Measurements from ENCODE around the gene IL17F.

DNA sequence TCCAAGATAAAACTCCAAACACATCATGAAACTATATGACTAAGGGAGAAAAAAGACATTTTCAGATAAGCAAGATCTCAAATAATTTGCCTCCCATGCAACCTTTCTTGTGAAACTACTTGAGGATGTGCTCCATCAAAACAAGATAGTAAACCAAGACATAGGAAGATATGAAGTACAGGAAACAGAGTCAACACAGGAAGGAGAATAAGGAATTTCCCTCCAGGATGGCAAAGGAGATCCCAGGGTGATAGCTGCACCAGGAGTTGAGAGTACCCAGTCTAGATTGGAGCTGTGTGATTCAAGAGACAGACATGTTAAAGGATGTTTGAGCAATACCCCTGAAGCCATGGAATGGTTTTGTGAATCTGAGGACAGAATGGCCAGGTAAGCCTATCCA lies 42.8 kb downstream of the IL17F start:
- TF ChIP-seq POLR2A (IDR thresholded peaks at IDR 0.05; ENCODE audit: low read length) = no peak
- TF ChIP-seq GATA1 (IDR thresholded peaks at IDR 0.05; ENCODE audit: low read depth, low read length) = no peak

Data from erythroblast (primary cell).